ENCODE measurements around the gene TLN1.
A peak's percentile ranks its signal among the peaks of the same experiment; 100 is the strongest.

Gene TLN1

DNA sequence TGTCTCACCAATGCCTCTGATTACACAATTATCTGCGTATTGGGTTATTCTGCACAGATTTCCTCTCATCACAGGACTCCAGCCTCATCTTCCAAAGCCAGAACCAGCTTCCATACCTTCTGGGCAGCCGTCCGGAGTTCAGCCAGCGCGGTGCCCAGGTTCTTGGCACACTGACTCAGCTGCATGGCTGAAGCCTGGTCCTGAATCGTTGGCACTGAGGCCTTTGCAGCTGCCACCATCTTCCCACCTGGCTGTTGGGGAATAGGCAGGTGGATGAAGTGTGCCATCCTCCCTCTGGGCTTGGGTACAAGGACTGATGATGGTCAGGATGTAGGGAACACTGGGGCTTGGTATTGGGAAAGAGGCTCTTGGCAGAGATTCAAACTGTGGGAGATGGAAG, 17.9 kb downstream of the TLN1 start:
- H3K36me3 ChIP-seq (ENCODE audit: control insufficient read depth, insufficient read depth, low read length), result no peaks in the 10 kb centered on the region
- no peak overlapping the region for H2AFZ ChIP-seq
- H3K4me1 ChIP-seq, result peaks cover 5% of the 10 kb centered on the region
- TF ChIP-seq, protein P1, sequence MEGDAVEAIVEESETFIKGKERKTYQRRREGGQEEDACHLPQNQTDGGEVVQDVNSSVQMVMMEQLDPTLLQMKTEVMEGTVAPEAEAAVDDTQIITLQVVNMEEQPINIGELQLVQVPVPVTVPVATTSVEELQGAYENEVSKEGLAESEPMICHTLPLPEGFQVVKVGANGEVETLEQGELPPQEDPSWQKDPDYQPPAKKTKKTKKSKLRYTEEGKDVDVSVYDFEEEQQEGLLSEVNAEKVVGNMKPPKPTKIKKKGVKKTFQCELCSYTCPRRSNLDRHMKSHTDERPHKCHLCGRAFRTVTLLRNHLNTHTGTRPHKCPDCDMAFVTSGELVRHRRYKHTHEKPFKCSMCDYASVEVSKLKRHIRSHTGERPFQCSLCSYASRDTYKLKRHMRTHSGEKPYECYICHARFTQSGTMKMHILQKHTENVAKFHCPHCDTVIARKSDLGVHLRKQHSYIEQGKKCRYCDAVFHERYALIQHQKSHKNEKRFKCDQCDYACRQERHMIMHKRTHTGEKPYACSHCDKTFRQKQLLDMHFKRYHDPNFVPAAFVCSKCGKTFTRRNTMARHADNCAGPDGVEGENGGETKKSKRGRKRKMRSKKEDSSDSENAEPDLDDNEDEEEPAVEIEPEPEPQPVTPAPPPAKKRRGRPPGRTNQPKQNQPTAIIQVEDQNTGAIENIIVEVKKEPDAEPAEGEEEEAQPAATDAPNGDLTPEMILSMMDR (IDR thresholded peaks at IDR 0.05), result no peak
- H3K9me3 ChIP-seq (ENCODE audit: control insufficient read depth, low read length), result no peaks in the 10 kb centered on the region
- no peak overlapping the region for H3K4me2 ChIP-seq (ENCODE audit: low read length)
- no peak overlapping the region for H3K9ac ChIP-seq
- no peaks in the 10 kb centered on the region for H3K79me2 ChIP-seq
- H3K27me3 ChIP-seq (ENCODE audit: control insufficient read depth, insufficient read depth, low read length), result no peaks in the 10 kb centered on the region
- no peak overlapping the region for H3K4me3 ChIP-seq (ENCODE audit: low read depth, low read length)
- H3K27ac ChIP-seq, result no peak overlapping the region

DNA sequence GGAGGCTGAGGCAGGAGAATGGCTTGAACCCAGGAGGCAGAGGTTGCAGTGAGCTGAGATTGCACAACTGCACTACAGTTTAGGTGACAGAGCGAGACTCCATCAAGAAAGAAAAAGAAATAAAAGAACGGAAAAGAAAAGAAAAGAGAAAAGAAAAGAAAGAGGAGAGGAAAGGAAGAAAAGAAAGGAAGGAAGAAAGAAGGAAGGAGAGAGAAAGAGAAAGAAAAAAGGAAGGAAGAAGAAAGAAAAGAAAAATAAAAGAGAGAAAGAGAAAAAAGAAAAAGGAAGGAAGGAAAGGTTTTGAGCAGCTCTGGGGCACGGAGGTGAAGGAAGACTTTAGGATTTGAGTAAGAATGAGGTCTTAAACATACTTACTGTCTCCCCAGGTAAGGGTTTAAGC, 18.4 kb downstream of the TLN1 start:
- H3K27ac ChIP-seq, result peak overlapping the region; percentile 60
- H3K4me3 ChIP-seq (ENCODE audit: low read depth, low read length), result no peak overlapping the region
- H2AFZ ChIP-seq, result no peak overlapping the region
- no peak overlapping the region for H3K4me2 ChIP-seq (ENCODE audit: low read length)
- peaks cover 5% of the 10 kb centered on the region for H3K4me1 ChIP-seq
- no peaks in the 10 kb centered on the region for H3K36me3 ChIP-seq (ENCODE audit: control insufficient read depth, insufficient read depth, low read length)
- H3K9ac ChIP-seq, result no peak overlapping the region
- H3K27me3 ChIP-seq (ENCODE audit: control insufficient read depth, insufficient read depth, low read length), result no peaks in the 10 kb centered on the region
- no peaks in the 10 kb centered on the region for H3K79me2 ChIP-seq
- H3K9me3 ChIP-seq (ENCODE audit: control insufficient read depth, low read length), result no peaks in the 10 kb centered on the region
- TF ChIP-seq, protein P1 (IDR thresholded peaks at IDR 0.05), result no peak

DNA sequence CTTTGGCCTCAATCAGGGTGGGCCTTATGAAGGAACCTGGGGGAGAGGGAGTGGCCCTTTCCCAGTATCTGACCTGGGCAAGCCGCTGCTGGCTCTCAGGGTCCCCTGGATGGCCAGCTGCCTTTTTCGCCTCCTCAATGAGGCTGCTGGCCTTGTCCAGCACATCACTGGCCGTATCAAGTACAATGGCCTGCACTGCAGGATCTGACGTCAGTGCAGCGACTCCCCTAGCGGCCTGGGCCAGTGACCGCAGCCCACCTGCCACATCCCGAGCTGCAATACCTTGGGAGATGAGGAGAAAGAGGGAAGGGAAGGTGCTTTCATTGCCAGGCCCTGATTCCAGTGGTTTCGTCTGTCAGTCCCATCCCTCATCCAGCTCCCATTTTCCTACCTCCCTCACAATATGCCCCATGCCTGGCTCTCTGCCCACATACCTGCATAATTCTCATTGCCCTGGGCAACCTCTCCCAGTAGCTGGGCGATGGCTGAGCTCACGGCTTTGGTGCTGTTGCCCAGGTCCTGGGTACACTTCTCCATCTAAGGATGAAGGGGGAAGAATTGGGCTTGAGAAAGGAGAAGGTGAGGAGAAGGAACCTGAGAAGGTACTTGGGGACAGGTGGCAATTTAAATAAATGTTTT, 19.1 kb downstream of the TLN1 start:
- H3K4me3 ChIP-seq (ENCODE audit: low read depth, low read length), result no peak overlapping the region
- H3K9ac ChIP-seq, result no peak overlapping the region
- H3K4me2 ChIP-seq (ENCODE audit: low read length), result no peak overlapping the region
- H3K9me3 ChIP-seq (ENCODE audit: control insufficient read depth, low read length), result no peaks in the 10 kb centered on the region
- no peaks in the 10 kb centered on the region for H3K27me3 ChIP-seq (ENCODE audit: control insufficient read depth, insufficient read depth, low read length)
- peaks cover 5% of the 10 kb centered on the region for H3K4me1 ChIP-seq
- no peak overlapping the region for H2AFZ ChIP-seq
- no peaks in the 10 kb centered on the region for H3K79me2 ChIP-seq
- no peaks in the 10 kb centered on the region for H3K36me3 ChIP-seq (ENCODE audit: control insufficient read depth, insufficient read depth, low read length)
- H3K27ac ChIP-seq, result peak overlapping the region; percentile 60
- TF ChIP-seq, protein P1 (IDR thresholded peaks at IDR 0.05), result no peak

DNA sequence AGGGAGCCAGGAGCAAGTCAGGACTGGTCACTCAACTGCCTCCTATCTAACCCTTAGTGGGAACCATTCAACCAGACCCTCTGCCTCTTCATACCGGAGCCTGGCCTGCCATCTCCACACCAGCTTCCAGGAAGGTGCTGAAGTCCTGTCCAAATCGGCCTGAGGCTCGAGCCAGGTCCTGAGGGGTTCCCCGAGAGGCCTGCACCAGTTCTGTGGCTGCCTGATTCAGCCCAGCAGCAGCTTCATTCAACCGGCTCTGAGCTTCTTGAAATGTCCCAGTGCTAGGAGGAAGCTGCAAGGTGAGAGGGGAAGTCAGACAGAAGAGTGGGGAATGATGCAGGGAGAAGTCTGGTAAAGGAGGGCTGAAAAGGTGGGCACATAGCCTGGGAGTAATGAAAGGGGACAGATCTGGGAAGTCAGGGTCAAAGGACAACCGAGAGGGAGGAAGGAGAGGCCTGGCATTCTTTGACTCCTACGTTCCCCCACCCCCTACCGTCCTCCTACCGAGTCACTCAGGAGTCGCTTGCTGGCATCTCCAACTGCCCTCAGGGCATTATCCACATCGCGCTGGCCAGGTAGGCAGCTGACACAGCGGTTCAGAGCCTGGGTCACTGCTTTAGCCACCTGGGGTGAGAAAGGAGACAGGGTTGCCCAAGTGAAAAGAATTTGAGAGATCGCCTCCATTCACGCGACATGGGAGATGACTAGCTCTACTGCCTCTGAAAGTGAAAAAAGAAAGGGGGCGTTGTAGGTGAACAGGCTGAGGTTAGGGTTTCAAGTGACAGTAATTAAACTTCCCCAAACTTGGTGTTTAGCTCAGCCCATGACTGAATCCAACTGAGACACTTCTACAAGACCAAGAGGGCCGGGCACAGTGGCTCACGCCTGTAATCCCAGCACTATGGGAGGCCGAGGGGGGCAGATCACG, 20.2 kb downstream of the TLN1 start:
- Histone ChIP-seq H3K4me1 (peaks cover 5% of the 10 kb centered on the region), H3K4me2 (ENCODE audit: low read length) (no peak overlapping the region), H3K36me3 (ENCODE audit: control insufficient read depth, insufficient read depth, low read length) (no peaks in the 10 kb centered on the region), H3K9ac (no peak overlapping the region), H3K9me3 (ENCODE audit: control insufficient read depth, low read length) (no peaks in the 10 kb centered on the region), H2AFZ (no peak overlapping the region), H3K27ac (peak overlapping the region; percentile 60), H3K27me3 (ENCODE audit: control insufficient read depth, insufficient read depth, low read length) (no peaks in the 10 kb centered on the region), H3K4me3 (ENCODE audit: low read depth, low read length) (no peak overlapping the region), H3K79me2 (no peaks in the 10 kb centered on the region)
- TF ChIP-seq, protein P1 (IDR thresholded peaks at IDR 0.05), result peak; percentile 7
